ENCODE measurements around the gene CEP78. TPM values are rescaled to one million over a fixed set of nuclear protein-coding genes. Genes with fewer than 3 reads are reported as not detected.

CEP78 gene
- total RNA-seq, 1 donor from 2014 or later = 9.3 TPM

DNA sequence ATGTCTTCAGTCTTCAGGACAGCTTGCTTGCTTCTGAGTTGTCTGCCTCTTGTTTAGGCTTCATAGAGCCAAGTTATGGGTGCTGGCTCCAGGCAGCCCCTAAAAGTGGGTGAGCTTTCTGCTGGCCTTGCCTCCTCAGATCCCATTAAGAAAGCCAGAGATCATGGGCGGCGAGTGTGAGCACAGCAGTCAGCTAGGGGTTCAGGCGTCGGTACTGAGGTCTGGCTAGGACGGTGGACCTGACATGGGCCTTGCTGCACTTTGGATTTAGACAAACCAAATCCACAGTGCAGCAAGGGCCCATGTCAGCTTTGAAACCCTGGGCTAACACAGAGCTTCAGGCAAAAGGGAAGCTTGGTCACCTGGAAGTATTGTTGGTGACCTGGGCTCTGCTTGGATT is 78.7 kb downstream of the CEP78 start:
- DNase-seq (ENCODE audit: extremely low spot score in 2 of 2) = no peak
- Histone ChIP-seq H3K9me3 (no peaks in the 10 kb centered on the region), H3K27me3 (no peaks in the 10 kb centered on the region), H3K27ac (no peak overlapping the region), H3K36me3 (no peaks in the 10 kb centered on the region), H3K4me3 (no peak overlapping the region), H3K4me1 (no peaks in the 10 kb centered on the region)
- intact Hi-C loops (cut with DNase I) = no loop called here
- TF ChIP-seq, protein P1, sequence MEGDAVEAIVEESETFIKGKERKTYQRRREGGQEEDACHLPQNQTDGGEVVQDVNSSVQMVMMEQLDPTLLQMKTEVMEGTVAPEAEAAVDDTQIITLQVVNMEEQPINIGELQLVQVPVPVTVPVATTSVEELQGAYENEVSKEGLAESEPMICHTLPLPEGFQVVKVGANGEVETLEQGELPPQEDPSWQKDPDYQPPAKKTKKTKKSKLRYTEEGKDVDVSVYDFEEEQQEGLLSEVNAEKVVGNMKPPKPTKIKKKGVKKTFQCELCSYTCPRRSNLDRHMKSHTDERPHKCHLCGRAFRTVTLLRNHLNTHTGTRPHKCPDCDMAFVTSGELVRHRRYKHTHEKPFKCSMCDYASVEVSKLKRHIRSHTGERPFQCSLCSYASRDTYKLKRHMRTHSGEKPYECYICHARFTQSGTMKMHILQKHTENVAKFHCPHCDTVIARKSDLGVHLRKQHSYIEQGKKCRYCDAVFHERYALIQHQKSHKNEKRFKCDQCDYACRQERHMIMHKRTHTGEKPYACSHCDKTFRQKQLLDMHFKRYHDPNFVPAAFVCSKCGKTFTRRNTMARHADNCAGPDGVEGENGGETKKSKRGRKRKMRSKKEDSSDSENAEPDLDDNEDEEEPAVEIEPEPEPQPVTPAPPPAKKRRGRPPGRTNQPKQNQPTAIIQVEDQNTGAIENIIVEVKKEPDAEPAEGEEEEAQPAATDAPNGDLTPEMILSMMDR (IDR thresholded peaks at IDR 0.05) = no peak
- no peak for TF ChIP-seq POLR2A (IDR thresholded peaks at IDR 0.05)
- TF ChIP-seq POLR2AphosphoS5 (IDR thresholded peaks at IDR 0.05; ENCODE audit: insufficient read depth in 1 of 2, low read depth in 1 of 2) = no peak

DNA sequence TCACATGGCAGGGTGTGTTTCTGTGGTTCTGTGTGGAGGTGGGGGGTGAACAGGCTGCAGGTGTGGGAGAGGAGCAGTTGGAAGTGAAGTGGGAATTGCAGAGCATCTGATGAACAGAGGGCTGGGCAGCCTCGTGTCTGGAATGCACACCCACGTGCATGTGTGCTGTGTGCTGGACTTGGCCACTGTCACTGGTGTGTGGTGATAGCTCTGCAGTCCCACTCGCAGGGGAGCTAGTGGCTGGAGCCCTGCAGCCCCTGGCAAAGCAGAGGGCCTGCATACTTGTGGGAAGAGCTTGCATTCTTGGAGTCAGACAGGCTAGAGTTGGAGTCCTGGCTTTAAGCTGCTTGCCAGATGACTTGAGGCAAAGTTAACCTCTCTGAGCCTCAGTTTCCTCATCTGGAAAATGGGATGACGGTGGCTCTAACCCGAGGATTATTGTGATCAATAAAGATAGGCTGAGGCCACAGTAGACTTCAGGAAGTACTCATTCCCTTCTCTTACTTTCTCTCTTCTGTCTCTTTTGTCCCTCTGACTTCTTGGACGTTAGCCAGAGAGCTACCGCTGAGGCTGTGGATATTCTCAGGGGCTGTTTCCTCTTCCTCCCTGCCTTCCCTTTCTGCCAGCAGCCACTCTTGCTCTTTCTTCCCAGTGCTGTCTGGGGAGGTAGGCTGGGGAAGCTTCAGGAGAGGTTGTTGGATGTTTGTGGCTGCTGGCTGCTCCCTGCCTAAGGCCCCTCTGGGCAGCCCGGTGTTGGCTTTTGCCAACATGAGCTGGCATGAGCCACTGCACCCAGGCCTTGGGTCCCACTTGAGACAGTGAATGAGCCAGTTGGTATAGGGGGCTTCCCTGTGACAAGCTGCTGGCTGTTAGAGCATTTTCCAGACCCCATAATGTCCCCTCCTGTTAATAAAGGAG is 79.3 kb downstream of the CEP78 start:
- Histone ChIP-seq H3K36me3 (no peaks in the 10 kb centered on the region), H3K4me1 (no peaks in the 10 kb centered on the region), H3K9me3 (no peaks in the 10 kb centered on the region), H3K4me3 (no peak overlapping the region), H3K27ac (no peak overlapping the region), H3K27me3 (no peaks in the 10 kb centered on the region)
- DNase-seq (ENCODE audit: extremely low spot score in 2 of 2) = no peak
- intact Hi-C loops (cut with DNase I) = no loop called here
- TF ChIP-seq, protein P1 (IDR thresholded peaks at IDR 0.05) = no peak
- no peak for TF ChIP-seq POLR2AphosphoS5 (IDR thresholded peaks at IDR 0.05; ENCODE audit: insufficient read depth in 1 of 2, low read depth in 1 of 2)
- TF ChIP-seq POLR2A (IDR thresholded peaks at IDR 0.05) = no peak

- DNase-seq (ENCODE audit: extremely low spot score in 2 of 2) = no peak
- TF ChIP-seq POLR2A (IDR thresholded peaks at IDR 0.05) (no peak), POLR2AphosphoS5 (IDR thresholded peaks at IDR 0.05; ENCODE audit: insufficient read depth in 1 of 2, low read depth in 1 of 2) (no peak)
- TF ChIP-seq, protein P1 (IDR thresholded peaks at IDR 0.05) = no peak
- intact Hi-C loops (cut with DNase I) = no loop called here
- H3K27ac ChIP-seq = no peak overlapping the region
- H3K9me3 ChIP-seq = no peaks in the 10 kb centered on the region
- no peak overlapping the region for H3K4me3 ChIP-seq
- H3K4me1 ChIP-seq = no peaks in the 10 kb centered on the region
- no peaks in the 10 kb centered on the region for H3K36me3 ChIP-seq
- no peaks in the 10 kb centered on the region for H3K27me3 ChIP-seq
These were observed 80.5 kb downstream of the CEP78 start for GRCh38 chr9:78316166-78316892.

- intact Hi-C loops (cut with DNase I) = no loop called here
- Histone ChIP-seq H3K36me3 (no peaks in the 10 kb centered on the region), H3K27me3 (no peaks in the 10 kb centered on the region)
These were observed 83.5 kb downstream of the CEP78 start for GRCh38 chr9:78319197-78320029.

More at GRCh38 chr9:78319197-78320029, 83.5 kb downstream of the CEP78 start:
- Histone ChIP-seq H3K4me1 (no peaks in the 10 kb centered on the region), H3K27ac (no peak overlapping the region), H3K4me3 (no peak overlapping the region), H3K9me3 (no peaks in the 10 kb centered on the region)
- TF ChIP-seq POLR2A (IDR thresholded peaks at IDR 0.05) = no peak
- no peak for TF ChIP-seq POLR2AphosphoS5 (IDR thresholded peaks at IDR 0.05; ENCODE audit: insufficient read depth in 1 of 2, low read depth in 1 of 2)
- TF ChIP-seq, protein P1 (IDR thresholded peaks at IDR 0.05) = no peak
- DNase-seq (ENCODE audit: extremely low spot score in 2 of 2) = no peak
